ENCODE results near the gene THADA.

THADA gene

DNA sequence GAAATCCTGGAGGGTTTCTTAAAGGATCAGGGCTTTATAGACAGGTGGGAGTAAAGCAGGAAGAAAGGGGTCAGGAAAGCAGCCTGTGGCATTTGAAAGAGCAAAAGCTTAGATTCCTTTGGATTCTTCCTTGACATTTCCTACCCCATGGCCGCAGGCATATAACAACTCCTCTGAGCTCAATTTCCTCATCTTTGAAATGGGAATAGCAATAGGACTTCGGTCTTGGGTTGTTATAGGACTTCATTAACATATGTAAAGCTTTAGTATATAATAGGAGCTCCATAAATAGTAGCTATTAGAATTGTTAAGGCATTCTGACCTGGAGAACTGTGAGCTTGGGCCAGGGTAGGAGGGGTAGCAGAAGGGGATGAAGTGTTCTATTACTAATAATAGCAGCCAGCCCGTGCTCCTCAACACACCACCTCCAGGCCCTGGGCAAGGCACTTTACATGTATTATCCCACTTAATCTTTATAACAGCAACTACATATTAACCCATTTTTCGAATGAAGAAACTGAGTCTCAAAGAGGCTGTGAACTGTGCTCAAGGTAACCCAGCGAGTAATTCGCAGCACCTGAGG is 380.1 kb downstream of the THADA start (continued):
- TF ChIP-seq, protein P1, sequence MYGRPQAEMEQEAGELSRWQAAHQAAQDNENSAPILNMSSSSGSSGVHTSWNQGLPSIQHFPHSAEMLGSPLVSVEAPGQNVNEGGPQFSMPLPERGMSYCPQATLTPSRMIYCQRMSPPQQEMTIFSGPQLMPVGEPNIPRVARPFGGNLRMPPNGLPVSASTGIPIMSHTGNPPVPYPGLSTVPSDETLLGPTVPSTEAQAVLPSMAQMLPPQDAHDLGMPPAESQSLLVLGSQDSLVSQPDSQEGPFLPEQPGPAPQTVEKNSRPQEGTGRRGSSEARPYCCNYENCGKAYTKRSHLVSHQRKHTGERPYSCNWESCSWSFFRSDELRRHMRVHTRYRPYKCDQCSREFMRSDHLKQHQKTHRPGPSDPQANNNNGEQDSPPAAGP (tag by site-specific recombination; IDR thresholded peaks at IDR 0.05) = no peak
- TF ChIP-seq EGR2 (tag by site-specific recombination; IDR thresholded peaks at IDR 0.05; ENCODE audit: low read depth) = no peak
- TF ChIP-seq WT1 (tag by site-specific recombination; IDR thresholded peaks at IDR 0.05) = no peak
- no peak for TF ChIP-seq ZNF211 (tag by site-specific recombination; IDR thresholded peaks at IDR 0.05; ENCODE audit: low read depth)
- no peak for TF ChIP-seq FEZF1 (tag by site-specific recombination; IDR thresholded peaks at IDR 0.05)
- no peak for TF ChIP-seq ZNF138 (tag by site-specific recombination; IDR thresholded peaks at IDR 0.05; ENCODE audit: borderline replicate concordance)
- TF ChIP-seq, protein P2, sequence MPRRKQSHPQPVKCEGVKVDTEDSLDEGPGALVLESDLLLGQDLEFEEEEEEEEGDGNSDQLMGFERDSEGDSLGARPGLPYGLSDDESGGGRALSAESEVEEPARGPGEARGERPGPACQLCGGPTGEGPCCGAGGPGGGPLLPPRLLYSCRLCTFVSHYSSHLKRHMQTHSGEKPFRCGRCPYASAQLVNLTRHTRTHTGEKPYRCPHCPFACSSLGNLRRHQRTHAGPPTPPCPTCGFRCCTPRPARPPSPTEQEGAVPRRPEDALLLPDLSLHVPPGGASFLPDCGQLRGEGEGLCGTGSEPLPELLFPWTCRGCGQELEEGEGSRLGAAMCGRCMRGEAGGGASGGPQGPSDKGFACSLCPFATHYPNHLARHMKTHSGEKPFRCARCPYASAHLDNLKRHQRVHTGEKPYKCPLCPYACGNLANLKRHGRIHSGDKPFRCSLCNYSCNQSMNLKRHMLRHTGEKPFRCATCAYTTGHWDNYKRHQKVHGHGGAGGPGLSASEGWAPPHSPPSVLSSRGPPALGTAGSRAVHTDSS (tag by site-specific recombination; IDR thresholded peaks at IDR 0.05) = no peak
- TF ChIP-seq ZNF223 (tag by site-specific recombination; IDR thresholded peaks at IDR 0.05) = no peak

DNA sequence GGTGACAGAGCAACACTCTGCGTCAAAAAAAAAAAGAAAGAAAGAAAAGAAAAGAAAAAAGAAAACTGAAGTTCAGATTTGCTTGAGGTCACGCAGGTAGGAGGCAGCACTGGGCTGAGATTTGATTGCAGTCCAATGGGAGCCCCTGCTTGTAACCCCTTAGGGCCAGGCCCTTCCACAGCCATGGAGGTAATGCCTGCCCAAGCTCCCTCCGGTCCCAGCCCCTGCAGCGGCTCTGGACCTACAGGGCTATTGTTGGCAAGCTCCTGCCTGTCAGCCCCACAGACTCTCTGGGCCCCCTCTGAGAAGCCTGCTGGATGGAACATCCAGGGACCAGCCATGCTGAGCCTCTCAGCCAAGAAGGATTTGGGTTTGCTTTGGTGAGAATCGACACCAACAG is 381.6 kb downstream of the THADA start:
- Histone ChIP-seq H3K4me3 (ENCODE audit: low read depth, low read length) (no peak overlapping the region), H3K9me3 (ENCODE audit: control insufficient read depth, insufficient read depth, low read depth, low read length) (no peaks in the 10 kb centered on the region), H3K36me3 (ENCODE audit: control insufficient read depth in 2 of 2, insufficient read depth in 1 of 2, low read length in 2 of 2) (no peaks in the 10 kb centered on the region), H3K27ac (ENCODE audit: extremely low read depth, low read depth, low read length) (no peak overlapping the region), H3K4me1 (ENCODE audit: control insufficient read depth, insufficient read depth, low read length) (peaks cover 14% of the 10 kb centered on the region)
- POLR2A ChIA-PET = no interaction called here
- CTCF ChIA-PET = no interaction called here
- TF ChIP-seq ZNF514 (tag by site-specific recombination; IDR thresholded peaks at IDR 0.05) = no peak
- no peak for TF ChIP-seq ZNF561 (tag by site-specific recombination; IDR thresholded peaks at IDR 0.05; ENCODE audit: borderline replicate concordance)
- peak; percentile 71 for TF ChIP-seq ZIC2 (tag by site-specific recombination; IDR thresholded peaks at IDR 0.05)
- no peak for TF ChIP-seq ZNF624 (tag by site-specific recombination; IDR thresholded peaks at IDR 0.05)
- TF ChIP-seq ZNF248 (tag by site-specific recombination; IDR thresholded peaks at IDR 0.05) = no peak
- peak; percentile 33; the same call in 1 of the 2 replicates for TF ChIP-seq GLIS1 (tag by site-specific recombination; IDR thresholded peaks at IDR 0.05)

DNA sequence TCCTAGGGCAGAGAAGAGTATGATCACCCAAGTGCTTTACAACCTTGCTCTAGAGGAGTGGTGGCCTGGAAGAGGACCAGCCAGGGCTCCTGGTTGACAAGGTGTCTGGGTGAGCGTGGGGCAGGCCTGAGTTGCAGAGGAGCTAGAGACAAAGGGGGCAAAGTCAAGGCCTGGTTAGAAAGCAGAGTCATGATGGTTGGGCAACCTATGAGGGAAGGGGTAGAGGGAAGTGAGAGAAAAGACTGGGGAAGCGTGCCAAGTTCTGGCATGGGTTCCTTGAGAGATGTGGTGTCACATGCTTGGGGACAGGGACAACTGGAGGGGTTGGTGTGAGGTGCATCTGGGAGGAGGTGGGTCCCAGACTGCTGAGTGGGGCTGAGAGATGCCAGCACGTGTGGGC is 382.9 kb downstream of the THADA start:
- ChIA-PET CTCF (interaction anchor here (0.7 to 1.5 kb wide), 2 partner anchors 16 to 147 kb away, joined by 4 to 5 read pairs; no protein-coding TSS in a partner anchor), POLR2A (no interaction called here)
- Histone ChIP-seq H3K36me3 (ENCODE audit: control insufficient read depth in 2 of 2, insufficient read depth in 1 of 2, low read length in 2 of 2) (no peaks in the 10 kb centered on the region), H3K9me3 (ENCODE audit: control insufficient read depth, insufficient read depth, low read depth, low read length) (no peaks in the 10 kb centered on the region), H3K27ac (ENCODE audit: extremely low read depth, low read depth, low read length) (no peak overlapping the region), H3K4me3 (ENCODE audit: low read depth, low read length) (no peak overlapping the region), H3K4me1 (ENCODE audit: control insufficient read depth, insufficient read depth, low read length) (peaks cover under 1% of the 10 kb centered on the region; the same call in 1 of the 2 replicates)
- no peak for TF ChIP-seq ZNF776 (tag by site-specific recombination; IDR thresholded peaks at IDR 0.05; ENCODE audit: borderline replicate concordance)
- TF ChIP-seq BCL11A (tag by site-specific recombination; IDR thresholded peaks at IDR 0.05; ENCODE audit: low read depth) = no peak
- TF ChIP-seq ZNF248 (tag by site-specific recombination; IDR thresholded peaks at IDR 0.05) = no peak
- TF ChIP-seq ZNF184 (tag by site-specific recombination; IDR thresholded peaks at IDR 0.05) = no peak
- TF ChIP-seq, protein P3, sequence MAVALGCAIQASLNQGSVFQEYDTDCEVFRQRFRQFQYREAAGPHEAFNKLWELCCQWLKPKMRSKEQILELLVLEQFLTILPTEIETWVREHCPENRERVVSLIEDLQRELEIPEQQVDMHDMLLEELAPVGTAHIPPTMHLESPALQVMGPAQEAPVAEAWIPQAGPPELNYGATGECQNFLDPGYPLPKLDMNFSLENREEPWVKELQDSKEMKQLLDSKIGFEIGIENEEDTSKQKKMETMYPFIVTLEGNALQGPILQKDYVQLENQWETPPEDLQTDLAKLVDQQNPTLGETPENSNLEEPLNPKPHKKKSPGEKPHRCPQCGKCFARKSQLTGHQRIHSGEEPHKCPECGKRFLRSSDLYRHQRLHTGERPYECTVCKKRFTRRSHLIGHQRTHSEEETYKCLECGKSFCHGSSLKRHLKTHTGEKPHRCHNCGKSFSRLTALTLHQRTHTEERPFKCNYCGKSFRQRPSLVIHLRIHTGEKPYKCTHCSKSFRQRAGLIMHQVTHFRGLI (tag by site-specific recombination; IDR thresholded peaks at IDR 0.05) = no peak
- TF ChIP-seq ZNF202 (tag by site-specific recombination; IDR thresholded peaks at IDR 0.05; ENCODE audit: borderline replicate concordance) = no peak
- TF ChIP-seq ZFHX2 (tag by site-specific recombination; conservative IDR thresholded peaks at IDR 0.05) = no peak
- TF ChIP-seq, protein P4, sequence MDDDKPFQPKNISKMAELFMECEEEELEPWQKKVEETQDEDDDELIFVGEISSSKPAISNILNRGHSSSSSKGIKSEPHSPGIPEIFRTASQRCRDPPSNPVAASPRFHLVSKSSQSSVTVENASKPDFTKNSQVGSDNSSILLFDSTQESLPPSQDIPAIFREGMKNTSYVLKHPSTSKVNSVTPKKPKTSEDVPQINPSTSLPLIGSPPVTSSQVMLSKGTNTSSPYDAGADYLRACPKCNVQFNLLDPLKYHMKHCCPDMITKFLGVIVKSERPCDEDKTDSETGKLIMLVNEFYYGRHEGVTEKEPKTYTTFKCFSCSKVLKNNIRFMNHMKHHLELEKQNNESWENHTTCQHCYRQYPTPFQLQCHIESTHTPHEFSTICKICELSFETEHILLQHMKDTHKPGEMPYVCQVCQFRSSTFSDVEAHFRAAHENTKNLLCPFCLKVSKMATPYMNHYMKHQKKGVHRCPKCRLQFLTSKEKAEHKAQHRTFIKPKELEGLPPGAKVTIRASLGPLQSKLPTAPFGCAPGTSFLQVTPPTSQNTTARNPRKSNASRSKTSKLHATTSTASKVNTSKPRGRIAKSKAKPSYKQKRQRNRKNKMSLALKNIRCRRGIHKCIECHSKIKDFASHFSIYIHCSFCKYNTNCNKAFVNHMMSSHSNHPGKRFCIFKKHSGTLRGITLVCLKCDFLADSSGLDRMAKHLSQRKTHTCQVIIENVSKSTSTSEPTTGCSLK (tag by site-specific recombination; IDR thresholded peaks at IDR 0.05) = no peak
- TF ChIP-seq ZNF391 (tag by site-specific recombination; IDR thresholded peaks at IDR 0.05; ENCODE audit: borderline replicate concordance, low read depth) = no peak
- TF ChIP-seq, protein P5, sequence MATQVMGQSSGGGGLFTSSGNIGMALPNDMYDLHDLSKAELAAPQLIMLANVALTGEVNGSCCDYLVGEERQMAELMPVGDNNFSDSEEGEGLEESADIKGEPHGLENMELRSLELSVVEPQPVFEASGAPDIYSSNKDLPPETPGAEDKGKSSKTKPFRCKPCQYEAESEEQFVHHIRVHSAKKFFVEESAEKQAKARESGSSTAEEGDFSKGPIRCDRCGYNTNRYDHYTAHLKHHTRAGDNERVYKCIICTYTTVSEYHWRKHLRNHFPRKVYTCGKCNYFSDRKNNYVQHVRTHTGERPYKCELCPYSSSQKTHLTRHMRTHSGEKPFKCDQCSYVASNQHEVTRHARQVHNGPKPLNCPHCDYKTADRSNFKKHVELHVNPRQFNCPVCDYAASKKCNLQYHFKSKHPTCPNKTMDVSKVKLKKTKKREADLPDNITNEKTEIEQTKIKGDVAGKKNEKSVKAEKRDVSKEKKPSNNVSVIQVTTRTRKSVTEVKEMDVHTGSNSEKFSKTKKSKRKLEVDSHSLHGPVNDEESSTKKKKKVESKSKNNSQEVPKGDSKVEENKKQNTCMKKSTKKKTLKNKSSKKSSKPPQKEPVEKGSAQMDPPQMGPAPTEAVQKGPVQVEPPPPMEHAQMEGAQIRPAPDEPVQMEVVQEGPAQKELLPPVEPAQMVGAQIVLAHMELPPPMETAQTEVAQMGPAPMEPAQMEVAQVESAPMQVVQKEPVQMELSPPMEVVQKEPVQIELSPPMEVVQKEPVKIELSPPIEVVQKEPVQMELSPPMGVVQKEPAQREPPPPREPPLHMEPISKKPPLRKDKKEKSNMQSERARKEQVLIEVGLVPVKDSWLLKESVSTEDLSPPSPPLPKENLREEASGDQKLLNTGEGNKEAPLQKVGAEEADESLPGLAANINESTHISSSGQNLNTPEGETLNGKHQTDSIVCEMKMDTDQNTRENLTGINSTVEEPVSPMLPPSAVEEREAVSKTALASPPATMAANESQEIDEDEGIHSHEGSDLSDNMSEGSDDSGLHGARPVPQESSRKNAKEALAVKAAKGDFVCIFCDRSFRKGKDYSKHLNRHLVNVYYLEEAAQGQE (tag by site-specific recombination; IDR thresholded peaks at IDR 0.05) = no peak

Measured in HEK293 (cell line).